Activated CD8-positive, alpha-beta memory T cell treated with anti-CD3 and anti-CD28 coated beads, Interleukin-2, amount 50 U/mL, for 4 hours (primary cell): ENCODE measurements around the gene CACNA1F.

Source experiments
- DNase-seq: peaks from one replicate; pipeline ENCODE4 v3.0.0-alpha.2; 2020

CACNA1F gene

DNA sequence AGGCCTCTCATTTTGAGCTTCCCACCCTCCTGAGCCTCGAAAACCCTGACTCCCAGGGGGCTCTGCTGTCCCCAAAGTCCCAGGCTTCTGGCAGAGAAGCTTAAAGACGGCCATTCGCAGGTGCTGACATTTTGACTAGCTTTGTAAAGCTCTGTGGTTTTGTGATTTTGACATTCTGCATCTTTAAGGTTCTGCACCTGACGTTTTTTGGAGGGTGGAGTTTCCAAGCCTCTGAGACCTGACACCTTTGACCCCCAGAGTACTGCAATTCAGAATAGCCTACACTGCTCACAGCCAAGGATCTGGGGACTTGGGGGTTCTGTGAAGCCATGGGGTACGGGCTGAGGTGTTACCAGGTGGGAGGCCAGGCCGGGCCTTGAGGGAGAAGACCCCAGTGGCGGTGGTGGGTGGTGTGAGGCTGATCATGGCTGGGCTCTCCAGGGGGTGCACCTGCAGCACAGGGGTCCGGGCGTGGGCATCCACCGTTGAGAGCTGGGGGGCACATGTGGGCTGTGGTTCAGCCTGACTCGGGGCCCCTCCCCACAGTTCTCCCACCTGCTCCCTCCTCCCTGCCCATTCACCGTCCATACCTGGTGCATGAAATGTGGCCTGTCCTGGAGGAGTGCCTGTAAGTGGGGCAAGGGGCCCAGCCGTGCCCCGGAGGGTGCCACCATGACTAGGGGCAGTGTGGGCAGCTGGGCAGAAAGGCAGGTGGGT is 24.1 kb upstream of the CACNA1F start:
- DNase-seq, result no peak

- DNase-seq, result no peak
These were observed 23.3 kb upstream of the CACNA1F start for GRCh38 chrX:49256268-49256995.

GRCh38 chrX:49254639-49255038 is 21.5 kb upstream of the CACNA1F start:
- DNase-seq, result no peak

DNA sequence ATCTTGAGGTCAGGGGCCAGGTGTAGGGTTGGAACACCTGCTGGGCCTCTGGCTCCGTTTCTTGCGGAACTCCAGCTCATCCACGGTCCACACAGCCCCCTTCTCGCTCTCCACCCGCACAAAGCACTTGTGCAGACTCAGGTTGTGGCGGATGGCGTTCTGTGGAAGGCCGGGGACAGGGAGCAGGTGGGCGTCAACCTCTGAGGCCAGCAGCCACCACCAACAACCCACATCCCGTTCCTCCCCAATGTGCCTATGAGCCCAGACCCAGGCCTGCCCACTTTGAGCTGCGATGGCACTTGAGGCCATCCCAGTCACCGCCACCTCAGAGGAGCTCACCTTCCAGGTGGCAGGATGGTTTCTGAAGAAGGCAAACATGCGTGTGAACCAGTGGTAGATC is 18.2 kb upstream of the CACNA1F start:
- no peak for DNase-seq

GRCh38 chrX:49250578-49250977 is 17.4 kb upstream of the CACNA1F start:
- DNase-seq, result no peak

- no peak for DNase-seq
These were observed 16.9 kb upstream of the CACNA1F start for GRCh38 chrX:49250066-49250465.

DNA sequence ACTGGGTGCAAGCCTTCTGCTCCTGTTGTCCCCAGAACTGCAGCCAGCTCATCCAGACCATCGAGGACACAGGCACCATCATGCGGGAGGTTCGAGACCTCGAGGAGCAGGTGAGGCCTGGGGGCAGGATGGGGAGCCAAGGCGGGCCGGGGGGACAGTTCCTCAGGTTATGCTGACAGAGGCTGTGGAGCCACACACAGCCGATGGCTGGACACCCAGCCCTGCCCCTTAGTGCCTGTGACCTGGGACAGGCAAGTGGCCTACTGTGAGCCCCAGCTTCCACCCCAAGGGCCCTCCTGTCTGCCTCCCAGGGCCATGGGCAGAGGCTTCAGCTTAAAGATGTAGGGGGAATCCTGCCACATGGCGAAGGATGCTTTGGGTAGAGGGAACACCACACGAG is 16.5 kb upstream of the CACNA1F start:
- no peak for DNase-seq

- no peak for DNase-seq
These were observed 15.9 kb upstream of the CACNA1F start for GRCh38 chrX:49249071-49249470.

DNA sequence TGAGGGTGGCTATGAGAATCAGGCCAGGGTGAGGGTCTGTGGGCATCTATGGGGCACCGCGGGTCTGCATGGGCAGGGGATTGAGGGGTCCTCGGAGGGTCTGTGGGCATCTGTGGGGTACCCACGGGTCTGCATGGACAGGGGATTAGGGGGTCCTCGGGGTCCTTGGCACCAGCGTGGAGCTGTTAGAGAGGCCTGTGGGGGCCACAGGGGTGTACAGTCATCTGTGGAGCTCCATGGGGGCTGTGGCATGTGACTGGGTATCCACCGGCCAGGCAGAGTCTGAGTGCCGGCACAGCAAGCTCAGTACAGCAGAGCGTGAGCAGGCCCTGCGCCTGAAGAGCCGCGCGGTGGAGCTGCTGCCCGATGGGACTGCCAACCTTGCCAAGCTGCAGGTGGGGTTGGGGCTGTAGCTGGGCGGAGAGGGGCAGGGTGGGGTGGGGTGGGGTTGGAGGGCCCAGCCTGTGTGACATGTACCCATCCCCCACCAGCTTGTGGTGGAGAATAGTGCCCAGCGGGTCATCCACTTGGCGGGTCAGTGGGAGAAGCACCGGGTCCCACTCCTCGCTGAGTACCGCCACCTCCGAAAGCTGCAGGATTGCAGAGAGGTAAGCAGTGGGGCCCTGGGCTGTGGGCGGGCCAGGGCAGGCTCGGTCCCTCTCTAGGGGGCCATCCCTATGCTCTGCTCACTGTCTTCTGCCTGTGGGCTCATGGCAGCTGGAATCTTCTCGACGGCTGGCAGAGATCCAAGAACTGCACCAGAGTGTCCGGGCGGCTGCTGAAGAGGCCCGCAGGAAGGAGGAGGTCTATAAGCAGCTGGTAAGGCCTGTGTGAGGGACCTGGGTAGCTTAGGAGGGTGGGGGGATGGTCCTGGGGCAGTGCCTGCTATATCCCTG is 15.0 kb upstream of the CACNA1F start:
- no peak for DNase-seq

- DNase-seq, result no peak
These were observed 14.2 kb upstream of the CACNA1F start for GRCh38 chrX:49247346-49247745.

- no peak for DNase-seq
These were observed 13.4 kb upstream of the CACNA1F start for GRCh38 chrX:49246541-49246940.

GRCh38 chrX:49244207-49244606 is 11.1 kb upstream of the CACNA1F start:
- no peak for DNase-seq

GRCh38 chrX:49243166-49243565 is 10.0 kb upstream of the CACNA1F start:
- DNase-seq, result no peak

- DNase-seq, result no peak
These were observed 9.5 kb upstream of the CACNA1F start for GRCh38 chrX:49242545-49243066.

DNA sequence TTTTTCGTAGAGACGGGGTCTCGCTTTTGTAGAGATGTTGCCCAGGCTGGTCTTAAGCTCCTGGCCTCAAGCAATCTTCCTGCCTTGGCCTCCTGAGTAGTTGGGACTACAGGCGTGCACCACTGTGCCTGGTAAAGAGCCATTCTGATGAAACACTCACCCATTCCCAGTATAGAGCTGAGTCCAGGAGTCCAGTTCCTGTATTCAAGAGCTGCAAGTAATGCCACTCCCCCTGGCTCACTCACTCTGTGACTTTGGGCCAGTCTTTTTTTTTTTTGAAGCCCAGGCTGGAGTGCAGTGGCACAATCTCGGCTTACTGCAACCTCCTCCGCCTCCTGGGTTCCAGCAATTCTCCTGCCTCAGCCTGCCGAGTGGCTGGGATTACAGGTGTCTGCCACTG is 5.6 kb upstream of the CACNA1F start:
- DNase-seq, result no peak

DNA sequence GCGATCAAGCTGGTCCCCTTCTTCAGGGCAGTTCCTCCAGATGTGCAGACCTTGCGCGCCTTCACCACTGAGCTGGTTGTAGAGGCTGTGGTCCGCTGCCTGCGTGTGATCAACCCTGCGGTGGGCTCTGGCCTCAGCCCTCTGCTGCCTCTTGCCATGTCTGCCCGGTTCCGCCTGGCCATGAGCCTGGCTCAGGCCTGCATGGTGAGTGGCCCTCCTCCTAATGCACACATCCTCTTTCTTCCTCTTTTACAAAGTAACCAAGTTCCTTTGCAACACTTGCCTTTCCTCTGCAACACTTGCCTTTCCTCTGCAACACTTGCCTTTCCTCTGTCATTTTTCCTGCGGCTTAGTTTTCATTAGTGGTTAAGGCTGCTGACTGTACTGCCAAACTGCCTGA is 3.9 kb upstream of the CACNA1F start:
- DNase-seq, result no peak

DNA sequence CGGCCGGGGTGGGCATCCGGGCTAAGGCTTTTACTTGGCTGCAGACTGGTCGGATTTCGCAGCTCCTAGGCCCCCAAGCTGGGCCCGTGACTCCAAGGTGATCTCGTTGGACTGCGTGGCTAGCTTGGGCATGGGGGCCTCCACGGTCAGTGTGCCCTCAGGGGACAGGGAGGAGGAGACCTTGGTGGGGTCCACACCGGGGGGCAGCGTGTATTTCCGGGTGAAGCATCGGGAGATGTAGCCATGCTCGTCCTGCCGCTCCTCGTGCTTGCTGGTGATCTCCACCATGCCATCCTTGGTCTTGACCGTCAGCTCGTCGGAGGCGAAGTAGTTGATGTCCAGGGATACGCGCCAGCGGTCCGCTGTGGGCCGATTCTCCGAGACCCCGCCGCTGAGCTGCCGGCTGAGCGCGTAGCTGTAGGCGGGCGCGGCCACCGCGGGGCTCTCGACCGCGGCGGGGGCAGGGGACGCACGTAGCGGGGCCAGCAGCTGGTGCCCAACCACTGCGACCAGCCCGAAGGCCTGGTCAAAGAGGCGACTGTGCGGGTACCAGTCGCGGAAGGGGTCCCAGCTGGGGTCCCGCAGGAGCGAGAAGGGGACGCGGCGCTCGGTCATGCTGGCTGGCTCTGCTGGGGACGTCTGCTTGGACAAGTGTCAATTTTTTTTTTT is 881 bp upstream of the CACNA1F start:
- no peak for DNase-seq

- DNase-seq, result no peak
These were observed 615 bp downstream of the CACNA1F start for GRCh38 chrX:49232525-49232924.

GRCh38 chrX:49231333-49232000 is 1.7 kb downstream of the CACNA1F start:
- DNase-seq, result no peak

GRCh38 chrX:49230500-49231232 is 2.5 kb downstream of the CACNA1F start:
- DNase-seq, result peak; percentile 54

DNA sequence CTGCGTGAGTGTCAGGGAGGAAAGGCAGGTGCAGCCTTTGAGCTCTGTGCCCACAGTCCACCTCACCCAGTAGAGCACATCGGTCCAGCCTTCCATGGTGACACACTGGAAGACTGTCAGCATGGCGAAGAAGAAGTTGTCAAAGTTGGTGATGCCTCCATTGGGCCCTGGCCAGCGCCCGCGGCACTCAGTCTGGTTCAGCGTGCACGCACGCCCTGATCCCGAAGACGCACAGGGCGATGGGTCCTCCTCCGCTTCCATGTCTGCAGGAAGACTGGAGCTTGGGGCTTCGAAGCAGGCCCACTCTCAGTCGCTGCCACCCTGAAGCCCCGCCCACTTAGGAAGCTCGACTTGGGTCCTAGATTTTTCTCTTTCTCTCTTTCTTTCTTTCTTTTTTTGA is 5.0 kb downstream of the CACNA1F start:
- DNase-seq, result no peak

GRCh38 chrX:49227726-49228125 is 5.4 kb downstream of the CACNA1F start:
- DNase-seq, result no peak
